ENCODE results near the gene CNNM4.

Gene CNNM4

GRCh38 chr2:96832408-96832753, 71.7 kb downstream of the CNNM4 start:
- DNase-seq (ENCODE audit: low read depth), result no peak

- DNase-seq (ENCODE audit: low read depth), result peak; percentile 48
Measured at GRCh38 chr2:96832754-96833507, 72.2 kb downstream of the CNNM4 start.

GRCh38 chr2:96835830-96836229, 75.1 kb downstream of the CNNM4 start:
- no peak for DNase-seq (ENCODE audit: low read depth)

- no peak for DNase-seq (ENCODE audit: low read depth)
Measured at GRCh38 chr2:96837575-96837974, 76.9 kb downstream of the CNNM4 start.

GRCh38 chr2:96838345-96839292, 77.9 kb downstream of the CNNM4 start:
- DNase-seq (ENCODE audit: low read depth), result no peak

GRCh38 chr2:96839293-96839874, 78.7 kb downstream of the CNNM4 start:
- DNase-seq (ENCODE audit: low read depth), result peak; percentile 48

- no peak for DNase-seq (ENCODE audit: low read depth)
Measured at GRCh38 chr2:96839875-96840850, 79.5 kb downstream of the CNNM4 start.

- no peak for DNase-seq (ENCODE audit: low read depth)
Measured at GRCh38 chr2:96841701-96842495, 81.2 kb downstream of the CNNM4 start.

GRCh38 chr2:96842600-96842999, 81.9 kb downstream of the CNNM4 start:
- no peak for DNase-seq (ENCODE audit: low read depth)

GRCh38 chr2:96843538-96844268, 83.0 kb downstream of the CNNM4 start, which contains the start of gene ANKRD23:
Gene ANKRD23 (minus strand): TSS chr2:96844021. CDS start chr2:96843992, 29 bp downstream.
- DNase-seq (ENCODE audit: low read depth), result no peak

- no peak for DNase-seq (ENCODE audit: low read depth)
Measured at GRCh38 chr2:96844405-96844808, 83.7 kb downstream of the CNNM4 start.

- no peak for DNase-seq (ENCODE audit: low read depth)
Measured at GRCh38 chr2:96846825-96847224, 86.1 kb downstream of the CNNM4 start.

GRCh38 chr2:96847586-96847985, 86.9 kb downstream of the CNNM4 start:
- no peak for DNase-seq (ENCODE audit: low read depth)

GRCh38 chr2:96848264-96848663, 87.6 kb downstream of the CNNM4 start:
- DNase-seq (ENCODE audit: low read depth), result no peak

GRCh38 chr2:96852667-96853066, 92.0 kb downstream of the CNNM4 start:
- DNase-seq (ENCODE audit: low read depth), result no peak

GRCh38 chr2:96853321-96853720, 92.6 kb downstream of the CNNM4 start:
- DNase-seq (ENCODE audit: low read depth), result no peak

GRCh38 chr2:96856776-96857666, 96.3 kb downstream of the CNNM4 start:
- no peak for DNase-seq (ENCODE audit: low read depth)

GRCh38 chr2:96857667-96858372, 97.1 kb downstream of the CNNM4 start, which contains the start of gene ANKRD39:
Gene ANKRD39 (minus strand): TSS chr2:96858016. CDS start chr2:96857987, 29 bp downstream.
- DNase-seq (ENCODE audit: low read depth), result peak; percentile 96
